Measurements from ENCODE around the gene NEDD4L.

NEDD4L gene

DNA sequence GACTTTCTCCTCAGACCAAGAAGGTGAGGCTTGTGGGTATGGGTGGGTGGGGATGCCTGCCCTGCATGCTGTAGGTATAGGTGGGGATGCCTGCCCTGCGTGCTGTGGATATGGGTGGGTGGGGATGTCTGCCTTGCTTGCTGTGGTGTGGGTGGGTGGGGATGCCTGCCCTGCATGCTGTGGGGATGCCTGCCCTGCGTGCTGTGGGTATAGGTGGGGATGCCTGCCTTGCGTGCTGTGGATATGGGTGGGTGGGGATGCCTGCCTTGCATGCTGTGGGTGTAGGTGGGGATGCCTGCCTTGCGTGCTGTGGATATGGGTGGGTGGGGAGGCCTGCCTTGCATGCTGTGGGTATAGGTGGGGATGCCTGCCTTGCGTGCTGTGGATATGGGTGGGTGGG lies 278.4 kb downstream of the NEDD4L start:
- no peaks in the 10 kb centered on the region for H3K9me3 Mint-ChIP-seq
- H3K4me3 Mint-ChIP-seq, result no peak overlapping the region
- H3K27me3 Mint-ChIP-seq, result peaks cover 9 to 15% of the 10 kb centered on the region in 2 donors
- no peaks in the 10 kb centered on the region for H3K36me3 Mint-ChIP-seq (ENCODE audit: insufficient read depth)
- H3K27ac Mint-ChIP-seq, result no peak overlapping the region
- DNase-seq (no peak), ATAC-seq (replicated peaks) (no peak)
- H3K4me1 Mint-ChIP-seq (ENCODE audit: low read depth in 2 of 2), result peaks cover 0 to 5% of the 10 kb centered on the region in 2 donors

DNA sequence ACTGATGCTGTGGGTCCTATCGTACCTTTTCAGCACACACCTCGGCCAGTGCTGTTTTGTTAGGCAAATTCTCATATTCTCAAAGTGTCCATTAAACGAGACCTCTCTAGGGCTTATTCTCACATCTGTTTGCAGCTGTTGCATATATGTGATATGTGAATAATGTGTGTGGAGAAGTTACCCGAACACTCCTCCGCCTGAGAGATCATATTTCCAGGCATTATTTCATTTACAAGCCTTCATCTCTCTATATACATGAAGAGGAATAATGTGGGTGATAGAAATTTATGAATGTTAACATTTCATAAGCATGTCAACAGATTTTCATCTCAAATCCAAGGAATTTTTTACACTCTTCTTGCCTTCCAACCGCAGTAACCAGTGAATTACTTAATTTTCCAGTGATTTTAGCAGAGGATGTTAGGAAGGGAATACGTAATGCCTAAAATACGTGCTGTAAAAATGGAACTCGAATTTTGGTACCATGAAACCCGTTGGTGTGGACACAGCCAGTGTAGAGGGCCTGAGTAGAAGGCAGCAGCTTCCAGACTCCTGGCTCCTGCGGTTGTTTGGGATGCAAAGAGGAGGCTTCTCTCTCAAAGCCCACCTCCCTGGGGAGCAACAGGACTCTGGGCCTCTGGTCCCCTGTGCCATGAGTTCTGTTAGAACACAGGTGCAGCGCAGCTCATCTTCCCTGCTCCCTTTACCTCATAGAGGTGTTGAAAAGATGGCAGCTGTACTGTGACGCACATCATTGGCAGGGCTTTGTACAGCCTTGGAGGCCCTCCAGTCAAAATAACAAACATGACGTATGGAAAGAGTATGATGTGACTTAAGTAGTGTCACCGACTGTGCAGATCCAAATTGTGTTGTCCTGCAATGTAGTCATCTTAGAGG lies 280.1 kb downstream of the NEDD4L start:
- no peaks in the 10 kb centered on the region for H3K9me3 Mint-ChIP-seq
- H3K27me3 Mint-ChIP-seq, result peaks cover 9 to 12% of the 10 kb centered on the region in 2 donors
- DNase-seq (no peak), ATAC-seq (replicated peaks) (no peak)
- H3K27ac Mint-ChIP-seq, result no peak overlapping the region
- H3K4me3 Mint-ChIP-seq, result no peak overlapping the region
- peaks cover 4% of the 10 kb centered on the region for H3K36me3 Mint-ChIP-seq (ENCODE audit: insufficient read depth)
- peaks cover 0 to 5% of the 10 kb centered on the region in 2 donors for H3K4me1 Mint-ChIP-seq (ENCODE audit: low read depth in 2 of 2)

DNA sequence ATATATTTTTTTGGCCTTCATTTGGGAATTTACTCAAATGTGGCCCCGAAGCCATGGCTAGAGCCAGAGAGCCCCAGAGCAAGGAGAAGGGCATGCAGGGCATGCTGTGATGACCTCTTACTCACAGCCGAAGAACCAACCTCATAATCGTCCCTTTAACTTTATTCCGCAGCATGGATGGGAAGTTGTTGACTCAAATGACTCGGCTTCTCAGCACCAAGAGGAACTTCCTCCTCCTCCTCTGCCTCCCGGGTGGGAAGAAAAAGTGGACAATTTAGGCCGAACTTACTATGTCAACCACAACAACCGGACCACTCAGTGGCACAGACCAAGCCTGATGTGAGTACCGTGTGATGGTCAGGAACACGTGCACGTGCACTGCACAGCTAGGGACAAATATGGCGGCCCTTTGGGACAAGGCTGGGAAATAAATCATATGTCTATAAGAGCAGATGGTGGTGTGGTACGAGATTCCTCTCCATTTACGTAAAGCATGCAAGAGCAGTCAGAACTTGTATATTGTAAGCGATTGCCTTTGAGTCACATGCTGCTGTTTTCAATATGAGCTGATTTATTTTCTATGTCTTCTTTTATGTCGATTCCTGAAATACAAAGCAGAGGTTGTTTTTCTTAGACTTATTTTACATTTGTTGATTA lies 280.9 kb downstream of the NEDD4L start:
- ATAC-seq (replicated peaks) (no peak), DNase-seq (no peak)
- peaks cover 5% of the 10 kb centered on the region for H3K36me3 Mint-ChIP-seq (ENCODE audit: insufficient read depth)
- H3K9me3 Mint-ChIP-seq, result no peaks in the 10 kb centered on the region
- H3K4me1 Mint-ChIP-seq (ENCODE audit: low read depth in 2 of 2), result peaks cover 0 to 5% of the 10 kb centered on the region in 2 donors
- H3K4me3 Mint-ChIP-seq, result no peak overlapping the region
- H3K27ac Mint-ChIP-seq, result no peak overlapping the region
- H3K27me3 Mint-ChIP-seq, result peaks cover 9 to 12% of the 10 kb centered on the region in 2 donors

DNA sequence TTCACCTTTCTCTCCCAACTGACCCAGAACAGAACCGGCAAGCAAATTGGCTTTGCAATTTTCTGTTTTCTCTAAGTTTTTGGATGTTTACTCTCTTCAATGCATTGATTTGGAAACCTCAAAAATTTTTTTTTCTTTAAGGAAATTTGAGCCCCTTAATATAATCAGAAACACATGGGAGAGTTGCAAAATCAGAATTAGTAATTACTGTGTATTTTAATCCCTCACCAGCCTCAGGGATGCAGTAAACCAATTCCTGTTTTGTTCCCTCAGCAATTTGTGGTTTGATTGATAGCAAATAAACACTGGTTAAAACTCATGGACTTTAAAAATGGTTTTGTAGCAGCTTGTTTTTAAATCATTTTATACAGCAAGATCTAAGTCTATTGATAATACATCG lies 281.5 kb downstream of the NEDD4L start:
- ATAC-seq (replicated peaks) (no peak), DNase-seq (no peak)
- Mint-ChIP-seq H3K27me3 (peaks cover 9 to 12% of the 10 kb centered on the region in 2 donors), H3K4me3 (no peak overlapping the region), H3K27ac (no peak overlapping the region), H3K9me3 (no peaks in the 10 kb centered on the region), H3K4me1 (ENCODE audit: low read depth in 2 of 2) (peaks cover 0 to 5% of the 10 kb centered on the region in 2 donors), H3K36me3 (ENCODE audit: insufficient read depth) (peaks cover 7% of the 10 kb centered on the region)

DNA sequence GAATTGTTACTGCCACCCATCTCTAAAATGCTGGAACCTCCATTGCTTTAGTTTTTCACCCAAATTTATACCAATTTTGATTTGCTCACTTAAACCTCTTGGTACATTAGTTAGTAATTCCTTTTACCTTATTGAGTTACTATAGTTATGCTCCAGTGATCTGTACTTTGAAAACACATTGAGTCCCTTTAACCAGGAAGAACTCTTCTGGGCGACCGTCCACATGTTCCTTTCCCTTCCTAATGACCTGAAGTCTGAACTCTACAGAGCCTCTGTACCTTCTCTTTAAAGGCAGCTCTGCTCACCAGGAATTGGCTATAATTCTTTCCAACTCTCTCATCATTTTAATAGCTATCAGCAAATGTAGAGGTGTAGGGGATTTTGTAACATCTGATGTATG lies 290.0 kb downstream of the NEDD4L start:
- Mint-ChIP-seq H3K4me1 (ENCODE audit: low read depth in 2 of 2) (no peaks in the 10 kb centered on the region), H3K27me3 (peaks cover 0 to 7% of the 10 kb centered on the region in 2 donors), H3K9me3 (no peaks in the 10 kb centered on the region), H3K4me3 (no peak overlapping the region), H3K36me3 (ENCODE audit: insufficient read depth) (peaks cover 3% of the 10 kb centered on the region), H3K27ac (no peak overlapping the region)
- ATAC-seq (replicated peaks) (no peak), DNase-seq (no peak)

DNA sequence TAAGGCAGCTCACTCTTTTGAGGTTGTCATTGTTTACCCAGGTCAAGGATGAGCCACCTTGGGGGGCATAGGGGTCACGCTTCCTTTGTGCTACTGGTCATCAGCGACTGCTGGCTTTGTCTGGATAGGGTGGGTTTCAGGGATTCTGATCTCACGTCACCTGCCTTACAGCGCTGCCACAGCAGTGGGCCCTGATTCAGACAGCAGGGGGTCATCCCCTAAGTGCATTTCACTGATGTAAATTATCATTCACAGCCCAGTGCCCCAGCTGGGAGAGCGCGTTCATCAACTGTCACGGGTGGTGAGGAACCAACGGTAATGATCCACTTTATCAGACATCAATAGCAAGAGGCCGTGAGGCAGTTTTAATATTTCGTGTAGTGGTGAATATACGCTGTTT lies 291.2 kb downstream of the NEDD4L start:
- no peak for ATAC-seq (replicated peaks)
- no peak overlapping the region for H3K4me3 Mint-ChIP-seq

DNA sequence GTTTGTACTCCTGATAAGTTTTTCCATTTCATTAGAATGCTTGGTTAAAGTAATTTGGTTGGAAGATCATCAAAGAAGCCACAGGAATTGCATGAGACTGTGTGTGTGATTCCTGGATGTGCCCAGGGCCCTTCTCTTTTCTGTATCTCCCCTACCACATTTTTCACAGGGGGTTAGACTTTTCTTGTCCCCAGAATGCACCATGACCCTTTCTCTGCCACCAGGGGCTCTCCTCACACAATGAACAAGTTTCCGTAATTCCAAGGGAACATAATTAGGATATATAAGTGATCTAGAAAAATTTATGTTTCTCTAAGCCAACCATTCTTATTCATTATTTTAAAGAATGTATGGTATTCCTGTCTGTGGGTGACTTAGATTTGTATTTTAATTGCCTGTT lies 291.8 kb downstream of the NEDD4L start:
- Mint-ChIP-seq H3K4me3 (no peak overlapping the region), H3K9me3 (no peaks in the 10 kb centered on the region), H3K36me3 (ENCODE audit: insufficient read depth) (no peaks in the 10 kb centered on the region), H3K27me3 (peaks cover 0 to 6% of the 10 kb centered on the region in 2 donors), H3K4me1 (ENCODE audit: low read depth in 2 of 2) (no peaks in the 10 kb centered on the region), H3K27ac (no peak overlapping the region)
- ATAC-seq (replicated peaks), result no peak
- no peak for DNase-seq

More for the DNA sequence above, 291.2 kb downstream of the NEDD4L start:
- no peak for DNase-seq
- peaks cover 0 to 6% of the 10 kb centered on the region in 2 donors for H3K27me3 Mint-ChIP-seq
- H3K4me1 Mint-ChIP-seq (ENCODE audit: low read depth in 2 of 2), result no peaks in the 10 kb centered on the region
- no peak overlapping the region for H3K27ac Mint-ChIP-seq
- H3K9me3 Mint-ChIP-seq, result no peaks in the 10 kb centered on the region
- no peaks in the 10 kb centered on the region for H3K36me3 Mint-ChIP-seq (ENCODE audit: insufficient read depth)

DNA sequence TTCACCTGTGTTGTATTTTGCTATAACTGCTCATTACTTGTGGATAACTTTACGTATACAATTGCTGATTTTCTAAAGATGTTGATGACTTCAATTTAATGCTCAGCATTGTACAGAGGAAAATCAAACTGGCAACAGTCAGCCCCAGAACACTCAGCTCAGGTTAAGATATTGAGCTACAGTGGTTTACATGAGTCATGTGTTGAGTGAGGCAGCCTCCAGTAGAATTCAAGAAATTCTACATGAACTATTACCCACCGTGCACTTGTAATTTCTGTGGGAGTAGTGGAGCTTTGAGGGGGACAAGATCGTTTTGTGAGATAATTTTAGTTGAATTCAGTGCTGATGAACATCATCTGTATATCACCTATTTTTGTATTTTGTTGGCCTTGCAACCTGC lies 292.6 kb downstream of the NEDD4L start:
- peaks cover 0 to 9% of the 10 kb centered on the region in 2 donors for H3K27me3 Mint-ChIP-seq
- no peak for DNase-seq
- no peaks in the 10 kb centered on the region for H3K9me3 Mint-ChIP-seq
- H3K4me1 Mint-ChIP-seq (ENCODE audit: low read depth in 2 of 2), result no peaks in the 10 kb centered on the region
- H3K27ac Mint-ChIP-seq, result no peak overlapping the region
- no peak for ATAC-seq (replicated peaks)
- no peak overlapping the region for H3K4me3 Mint-ChIP-seq
- H3K36me3 Mint-ChIP-seq (ENCODE audit: insufficient read depth), result no peaks in the 10 kb centered on the region

DNA sequence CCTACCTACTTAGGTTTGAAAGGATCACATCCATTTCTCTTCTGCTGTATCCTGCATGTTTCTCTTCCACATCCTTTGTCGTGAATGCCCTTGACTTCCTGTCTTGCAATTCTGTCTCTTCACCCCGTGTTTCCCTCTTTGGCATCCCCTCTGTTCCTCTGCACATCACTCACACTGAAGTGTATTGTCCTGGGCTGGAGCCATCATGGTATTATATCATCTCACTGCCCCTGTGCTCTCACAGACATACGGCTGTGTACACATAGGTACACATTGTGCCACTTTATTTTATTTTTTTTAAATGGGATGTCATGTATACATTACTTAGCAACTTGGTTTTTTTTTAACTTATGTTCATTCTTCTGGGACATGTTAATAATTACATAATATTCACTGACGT lies 293.3 kb downstream of the NEDD4L start:
- Mint-ChIP-seq H3K9me3 (no peaks in the 10 kb centered on the region), H3K27ac (no peak overlapping the region), H3K4me3 (no peak overlapping the region), H3K4me1 (ENCODE audit: low read depth in 2 of 2) (no peaks in the 10 kb centered on the region), H3K27me3 (peaks cover 0 to 13% of the 10 kb centered on the region in 2 donors), H3K36me3 (ENCODE audit: insufficient read depth) (no peaks in the 10 kb centered on the region)
- no peak for DNase-seq
- ATAC-seq (replicated peaks), result no peak

DNA sequence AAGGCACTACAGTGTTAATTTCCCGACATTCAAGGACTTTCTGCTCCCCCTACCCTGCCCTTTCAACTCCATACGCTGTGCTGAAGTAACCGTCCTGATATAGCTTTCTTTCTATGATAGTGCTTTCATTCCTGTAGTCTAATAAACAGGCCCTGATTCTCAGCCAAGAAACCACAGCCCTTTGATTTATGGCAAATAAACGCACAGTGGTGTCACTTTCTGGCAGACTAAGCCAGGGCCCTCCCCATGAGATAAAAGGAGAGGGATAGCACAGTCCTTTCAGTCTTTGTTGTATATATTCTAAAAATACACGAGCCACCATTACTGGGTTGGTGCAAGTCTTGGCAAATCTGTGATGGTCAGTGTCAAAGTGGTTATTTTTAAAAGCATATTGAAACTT lies 293.7 kb downstream of the NEDD4L start:
- Mint-ChIP-seq H3K4me1 (ENCODE audit: low read depth in 2 of 2) (no peaks in the 10 kb centered on the region), H3K4me3 (no peak overlapping the region), H3K36me3 (ENCODE audit: insufficient read depth) (peaks cover under 1% of the 10 kb centered on the region), H3K27ac (no peak overlapping the region), H3K9me3 (no peaks in the 10 kb centered on the region), H3K27me3 (peaks cover 0 to 13% of the 10 kb centered on the region in 2 donors)
- no peak for ATAC-seq (replicated peaks)
- no peak for DNase-seq

DNA sequence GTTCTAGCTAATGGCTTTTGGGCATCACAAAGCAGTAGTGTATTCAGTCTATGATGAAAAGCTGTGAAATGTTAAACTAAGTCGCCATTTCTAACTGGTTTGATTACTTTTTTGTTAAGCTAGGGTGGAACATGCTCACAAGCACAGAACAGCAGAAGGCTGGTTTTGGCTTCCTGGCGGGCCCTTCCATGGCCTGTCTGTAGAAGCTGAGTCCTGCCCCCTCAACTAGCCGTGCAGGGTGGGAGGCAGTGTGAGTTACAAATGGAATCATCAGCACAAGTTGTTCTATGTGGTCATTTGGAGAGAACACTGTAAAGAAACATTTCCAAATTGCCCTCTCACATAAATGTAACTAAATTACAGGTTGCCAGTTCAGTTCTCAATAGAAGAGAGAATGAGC lies 294.1 kb downstream of the NEDD4L start:
- Mint-ChIP-seq H3K27ac (no peak overlapping the region), H3K36me3 (ENCODE audit: insufficient read depth) (peaks cover 4% of the 10 kb centered on the region), H3K9me3 (no peaks in the 10 kb centered on the region), H3K4me3 (no peak overlapping the region), H3K4me1 (ENCODE audit: low read depth in 2 of 2) (no peaks in the 10 kb centered on the region), H3K27me3 (peaks cover 0 to 13% of the 10 kb centered on the region in 2 donors)
- ATAC-seq (replicated peaks), result no peak
- no peak for DNase-seq

DNA sequence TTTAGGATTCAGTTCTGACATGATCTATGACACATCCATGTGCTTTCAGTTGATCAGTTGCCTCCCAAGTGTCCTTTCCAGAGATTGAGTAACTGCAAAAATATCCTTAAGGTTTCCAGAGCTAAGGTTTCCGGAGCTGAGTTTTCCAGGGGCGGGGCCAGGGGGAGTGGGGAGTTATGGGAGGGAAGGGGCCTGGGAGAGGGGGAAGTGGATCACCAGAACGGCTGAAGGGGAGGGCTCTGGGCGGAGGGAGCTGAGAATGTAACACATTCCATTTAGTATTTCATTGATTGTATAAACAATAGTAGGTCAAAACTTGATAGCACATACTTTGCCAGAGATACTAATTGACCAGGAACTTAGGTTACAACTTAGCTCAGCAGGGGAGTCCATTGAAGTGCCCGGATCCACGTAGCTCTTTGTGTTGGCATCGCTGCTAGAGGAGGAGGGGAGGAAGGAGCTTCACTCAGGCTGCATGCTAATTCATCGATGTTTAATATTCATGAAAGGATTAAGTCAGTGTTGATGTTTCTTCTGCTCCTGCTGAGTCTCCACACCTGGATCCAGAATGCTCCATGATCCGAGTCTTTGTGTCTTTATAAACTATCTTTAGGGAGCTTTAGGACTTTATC lies 295.1 kb downstream of the NEDD4L start:
- ATAC-seq (replicated peaks) (no peak), DNase-seq (no peak)
- Mint-ChIP-seq H3K27ac (no peak overlapping the region), H3K4me3 (no peak overlapping the region), H3K27me3 (peaks cover 0 to 13% of the 10 kb centered on the region in 2 donors), H3K4me1 (ENCODE audit: low read depth in 2 of 2) (no peaks in the 10 kb centered on the region), H3K36me3 (ENCODE audit: insufficient read depth) (peaks cover 4% of the 10 kb centered on the region), H3K9me3 (no peaks in the 10 kb centered on the region)

DNA sequence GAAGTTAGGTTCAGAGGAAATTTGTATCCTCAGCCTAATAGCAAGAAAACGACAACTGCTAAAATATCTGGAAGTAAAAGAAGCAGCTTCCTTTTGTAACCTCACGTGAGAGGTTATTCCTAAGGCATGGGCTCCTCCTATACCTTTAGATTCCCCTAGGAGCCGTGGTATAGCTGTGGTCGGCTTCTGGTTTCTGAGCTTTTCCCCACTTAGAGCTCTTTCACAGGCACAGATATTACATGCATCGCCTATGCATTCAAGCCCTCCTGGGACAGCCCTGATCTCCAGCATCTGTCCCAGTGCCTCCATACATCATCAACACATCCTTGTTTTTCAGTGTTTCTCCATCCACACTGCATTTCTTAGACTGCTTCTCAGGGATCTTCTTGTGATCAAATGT lies 295.9 kb downstream of the NEDD4L start:
- Mint-ChIP-seq H3K27me3 (peaks cover 0 to 13% of the 10 kb centered on the region in 2 donors), H3K4me1 (ENCODE audit: low read depth in 2 of 2) (no peaks in the 10 kb centered on the region), H3K27ac (peak overlapping the region in 1 of 2 donors; percentile 47), H3K36me3 (ENCODE audit: insufficient read depth) (peaks cover 4% of the 10 kb centered on the region), H3K4me3 (no peak overlapping the region), H3K9me3 (no peaks in the 10 kb centered on the region)
- ATAC-seq (replicated peaks) (no peak), DNase-seq (no peak)
